ENCODE results near the gene UPK3BL1.
"Not testable (repeated sequence)": the region's sequence is repeated elsewhere in the genome, so short reads cannot be mapped to it uniquely, and the experiment has no call there.

The UPK3BL1 gene

DNA sequence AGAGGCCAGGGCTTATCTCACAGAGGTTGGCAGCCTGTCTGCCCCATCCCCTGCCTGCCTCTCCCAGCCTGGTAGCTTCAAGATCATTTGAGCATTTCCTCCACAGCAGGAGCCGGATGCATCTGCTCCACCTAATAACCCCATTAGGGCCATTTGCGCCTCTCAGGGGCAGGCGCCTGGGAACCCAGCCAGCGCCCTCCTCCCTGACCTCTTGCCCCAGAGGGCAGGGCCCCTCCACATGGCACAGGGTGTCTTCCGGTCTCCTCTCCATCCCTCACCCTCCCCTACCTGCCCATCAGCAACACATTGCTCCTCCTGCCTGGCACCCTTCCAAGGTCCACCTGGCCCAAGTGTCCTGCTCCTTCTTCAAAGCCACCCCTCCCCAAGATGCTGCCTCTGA lies 7.2 kb downstream of the UPK3BL1 start:
- not testable (repeated sequence) for H3K4me3 ChIP-seq (ENCODE audit: low read depth, low read length); DNase-seq (ENCODE audit: low read depth)

DNA sequence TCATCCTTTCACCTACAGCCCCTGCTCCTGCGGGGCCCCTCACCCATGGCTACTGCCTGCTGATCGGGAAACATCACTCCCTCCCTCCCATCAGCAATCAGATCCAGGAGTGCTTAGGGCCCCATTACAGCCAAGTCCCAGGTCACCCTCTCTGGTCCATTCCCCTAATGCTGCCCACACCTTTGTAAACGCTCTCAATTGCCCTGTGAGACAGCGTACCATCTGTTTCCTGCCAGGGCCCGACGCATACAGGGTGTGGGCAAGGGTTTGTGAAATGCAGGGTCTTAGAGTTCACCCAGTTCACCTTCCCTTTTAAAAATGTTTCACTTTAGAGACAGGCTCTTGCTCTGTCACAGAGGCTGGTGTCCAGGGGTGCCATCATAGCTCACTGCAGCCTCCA lies 8.3 kb downstream of the UPK3BL1 start:
- not testable (repeated sequence) for H3K4me3 ChIP-seq (ENCODE audit: low read depth, low read length); DNase-seq (ENCODE audit: low read depth)

DNA sequence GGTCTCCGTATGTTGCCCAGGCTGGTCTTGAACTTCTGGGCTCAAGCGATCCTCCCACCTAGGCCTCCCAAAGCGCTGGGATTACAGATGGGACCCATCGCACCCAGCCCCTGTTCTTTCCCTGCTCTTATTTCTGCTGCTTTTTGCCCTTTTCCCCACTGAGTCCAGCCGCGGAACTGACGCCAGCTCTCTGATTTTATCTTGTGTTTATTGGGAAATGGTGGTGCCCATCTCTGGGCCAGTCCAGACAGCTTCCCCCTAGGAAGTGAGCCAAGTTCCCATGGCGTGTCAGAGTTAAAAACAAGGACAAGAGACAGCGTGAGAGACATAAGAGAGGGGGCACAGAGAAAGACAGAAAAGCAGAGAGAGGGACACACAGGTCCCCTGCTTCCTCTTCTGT lies 12.0 kb downstream of the UPK3BL1 start:
- not testable (repeated sequence) for DNase-seq (ENCODE audit: low read depth); H3K4me3 ChIP-seq (ENCODE audit: low read depth, low read length)

DNA sequence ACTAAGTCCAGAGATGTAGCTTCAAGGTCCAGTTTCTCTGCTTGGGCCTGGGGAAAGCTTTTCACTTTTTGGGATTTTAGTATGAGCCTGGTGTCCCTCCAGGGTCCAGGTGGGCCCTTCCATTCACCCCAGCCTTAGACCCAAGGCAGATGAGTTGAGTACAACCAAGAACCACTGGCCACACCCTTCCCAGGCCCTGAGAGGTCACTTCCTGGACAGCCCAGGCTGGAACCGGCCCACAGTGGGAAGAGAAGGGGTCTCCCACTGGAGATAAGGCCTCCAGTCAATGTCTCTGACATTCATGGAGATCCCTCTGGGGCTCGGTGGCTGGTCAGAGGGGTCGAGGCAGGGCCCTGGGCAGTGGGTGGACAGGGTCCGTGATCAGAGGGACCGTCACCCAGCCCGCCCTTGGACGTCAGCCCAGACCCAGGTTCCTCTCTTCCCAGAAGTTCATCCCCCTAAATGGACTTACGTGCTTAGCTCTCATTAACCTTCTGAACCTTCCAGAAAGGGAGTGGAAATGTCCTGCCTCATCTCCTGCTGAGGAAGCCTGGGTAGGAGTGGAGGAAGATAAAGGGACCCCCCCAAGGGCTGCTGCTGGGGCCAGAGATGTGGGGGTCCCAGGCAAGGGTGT lies 15.2 kb downstream of the UPK3BL1 start:
- H3K4me3 ChIP-seq (ENCODE audit: low read depth, low read length); DNase-seq (ENCODE audit: low read depth): not testable (repeated sequence)

DNA sequence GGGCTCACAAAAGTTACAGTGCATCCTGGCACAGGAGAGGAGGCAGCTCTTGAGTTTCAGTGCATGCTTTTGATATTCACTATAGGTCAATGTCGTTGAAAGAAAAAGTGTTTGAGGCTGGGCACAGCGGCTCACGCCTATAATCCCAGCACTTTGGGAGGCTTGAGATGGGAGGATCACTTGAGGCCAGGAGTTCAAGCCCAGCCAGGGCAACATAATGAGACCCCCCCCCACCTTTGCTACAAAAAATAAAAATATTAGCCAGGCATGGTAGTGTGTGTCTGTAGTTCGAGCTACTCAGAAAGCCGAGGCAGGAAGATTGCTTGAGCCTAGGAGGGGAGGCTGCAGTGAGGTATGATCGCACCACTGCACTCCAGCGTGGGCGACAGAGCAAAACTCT lies 24.5 kb downstream of the UPK3BL1 start:
- DNase-seq (ENCODE audit: low read depth); H3K4me3 ChIP-seq (ENCODE audit: low read depth, low read length): not testable (repeated sequence)

DNA sequence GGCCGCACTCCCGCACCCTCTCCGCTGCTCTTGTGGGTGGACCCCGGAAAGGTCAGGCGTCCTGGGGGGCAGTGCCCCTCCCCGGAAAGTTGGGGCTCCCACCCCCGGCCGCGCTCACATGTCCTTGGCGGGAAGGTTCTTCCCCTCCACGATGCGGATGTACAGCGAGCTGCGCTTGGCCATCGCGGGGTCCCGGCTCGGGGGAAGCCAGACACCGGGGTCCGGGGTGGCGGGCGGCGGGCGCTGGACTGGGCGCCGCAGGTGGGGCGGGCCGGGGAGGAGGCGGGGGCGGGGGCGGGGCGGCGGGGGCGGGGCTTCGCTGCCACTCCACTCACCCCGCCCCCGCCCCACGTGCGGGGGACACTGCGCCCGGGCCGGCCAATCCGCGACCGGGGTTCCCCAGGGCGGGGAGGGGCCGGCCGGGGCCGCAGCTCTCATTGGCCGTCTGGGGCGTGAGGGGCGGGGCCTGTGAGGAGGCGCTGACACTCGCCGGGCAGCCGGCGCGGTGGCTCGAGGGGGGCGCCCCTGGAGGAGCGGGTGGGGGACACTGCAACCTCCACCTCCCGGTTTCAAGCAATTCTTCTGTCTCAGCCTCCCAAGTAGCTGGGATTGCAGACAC lies 26.0 kb downstream of the UPK3BL1 start, which contains the start of gene RASA4:
Gene RASA4, minus strand, starts transcription at position 250 of the 619 bp plus-strand sequence. Its CDS starts 67 bp downstream, at position 183.
- peak within 1 kb of the TSS; percentile 48 for H3K4me3 ChIP-seq (ENCODE audit: low read depth, low read length)
- peak; percentile 25 for DNase-seq (ENCODE audit: low read depth)

DNA sequence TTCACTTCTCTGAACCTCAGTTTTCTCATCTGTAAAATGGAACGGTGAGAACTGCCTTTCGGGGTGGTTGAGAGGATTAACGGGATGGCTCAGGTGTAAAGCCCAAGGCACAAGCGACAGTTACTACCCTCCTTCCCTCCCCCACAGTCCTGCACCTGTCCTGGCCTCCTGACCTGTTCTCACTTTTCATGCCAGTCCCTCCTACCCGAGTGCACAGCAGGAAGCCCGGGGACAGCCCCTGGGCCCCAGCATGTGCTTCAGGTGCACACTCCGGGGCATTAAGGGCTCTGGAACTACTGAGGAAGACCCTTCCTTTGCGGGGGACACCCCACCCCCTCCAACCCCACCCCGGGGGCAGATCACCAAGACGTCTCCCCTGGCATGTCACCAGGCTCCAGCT lies 26.7 kb downstream of the UPK3BL1 start:
- H3K4me3 ChIP-seq (ENCODE audit: low read depth, low read length); DNase-seq (ENCODE audit: low read depth): not testable (repeated sequence)

DNA sequence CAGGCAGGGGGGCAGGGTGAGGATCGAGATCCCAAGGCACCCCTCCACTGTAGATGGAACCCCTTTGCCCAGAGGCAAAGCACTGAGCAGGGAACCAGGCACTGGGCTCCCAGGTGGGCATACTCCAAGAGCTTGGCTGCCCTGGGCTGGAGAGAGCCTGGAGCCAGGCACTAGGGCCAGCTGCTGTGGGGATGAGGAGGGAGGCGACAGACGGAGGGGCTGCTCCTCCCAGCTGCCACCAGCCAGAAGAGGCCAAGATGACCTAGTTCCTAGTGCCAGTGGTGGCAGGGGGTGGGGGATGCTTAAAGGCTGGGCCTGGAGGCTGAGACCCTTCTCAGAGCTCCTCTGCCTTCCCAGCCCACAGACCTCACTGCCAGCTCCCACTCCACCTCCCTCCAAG lies 27.7 kb downstream of the UPK3BL1 start:
- not testable (repeated sequence) for DNase-seq (ENCODE audit: low read depth); H3K4me3 ChIP-seq (ENCODE audit: low read depth, low read length)

DNA sequence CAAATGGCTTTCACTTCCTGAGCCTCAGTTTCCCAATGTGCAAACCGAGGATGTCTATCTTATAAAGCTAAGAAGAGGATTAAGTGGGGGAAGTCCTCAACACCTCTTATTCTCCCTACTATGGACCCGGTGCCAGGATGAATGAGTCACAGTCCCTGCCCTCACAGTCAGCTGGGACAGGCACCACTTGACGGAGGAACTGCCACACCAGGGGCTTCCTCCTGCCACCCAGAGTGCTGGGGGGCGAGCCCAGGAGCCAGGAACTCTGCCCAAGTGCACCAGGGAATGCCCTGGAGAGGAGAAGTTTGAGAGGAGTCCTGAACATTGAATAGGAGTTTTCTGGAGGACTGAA lies 28.3 kb downstream of the UPK3BL1 start:
- DNase-seq (ENCODE audit: low read depth); H3K4me3 ChIP-seq (ENCODE audit: low read depth, low read length): not testable (repeated sequence)

DNA sequence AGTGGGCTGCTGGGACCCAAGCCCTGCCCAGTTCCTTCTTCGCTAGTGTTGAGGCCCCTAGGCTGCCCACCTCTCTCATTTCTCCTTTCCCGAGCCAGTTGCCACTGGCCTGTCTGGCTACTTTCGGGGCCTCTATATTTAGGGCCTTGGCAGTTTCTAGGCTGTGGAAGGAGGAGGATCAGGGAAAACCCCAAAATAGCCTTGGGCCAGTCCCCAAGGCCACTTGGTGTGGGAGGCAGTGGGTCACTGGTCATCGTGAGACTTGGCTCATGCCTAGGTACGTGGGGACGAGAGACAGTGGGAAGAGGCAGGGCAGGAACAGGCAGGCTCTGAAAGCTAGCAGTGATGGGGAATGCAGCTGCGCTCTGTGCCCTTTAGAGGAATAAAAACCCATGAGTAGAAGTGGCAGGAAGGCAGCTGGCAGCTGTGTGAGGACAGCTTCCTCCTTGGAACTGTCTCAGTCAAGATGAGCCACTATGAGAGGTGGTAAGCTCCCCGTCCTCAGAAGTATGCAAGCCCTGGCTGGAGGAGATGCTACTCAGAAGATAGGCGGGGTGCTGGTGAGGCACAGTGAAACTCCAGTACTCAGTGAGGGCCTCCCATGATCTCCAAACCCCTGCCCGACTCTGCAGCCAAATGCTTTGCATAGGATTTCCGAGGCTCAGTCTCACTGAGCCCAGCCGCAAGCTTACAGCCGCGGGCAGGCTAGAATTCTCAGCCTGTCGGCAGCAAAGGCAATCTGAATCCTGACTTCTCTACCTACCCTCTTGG lies 28.8 kb downstream of the UPK3BL1 start:
- DNase-seq (ENCODE audit: low read depth); H3K4me3 ChIP-seq (ENCODE audit: low read depth, low read length): not testable (repeated sequence)

DNA sequence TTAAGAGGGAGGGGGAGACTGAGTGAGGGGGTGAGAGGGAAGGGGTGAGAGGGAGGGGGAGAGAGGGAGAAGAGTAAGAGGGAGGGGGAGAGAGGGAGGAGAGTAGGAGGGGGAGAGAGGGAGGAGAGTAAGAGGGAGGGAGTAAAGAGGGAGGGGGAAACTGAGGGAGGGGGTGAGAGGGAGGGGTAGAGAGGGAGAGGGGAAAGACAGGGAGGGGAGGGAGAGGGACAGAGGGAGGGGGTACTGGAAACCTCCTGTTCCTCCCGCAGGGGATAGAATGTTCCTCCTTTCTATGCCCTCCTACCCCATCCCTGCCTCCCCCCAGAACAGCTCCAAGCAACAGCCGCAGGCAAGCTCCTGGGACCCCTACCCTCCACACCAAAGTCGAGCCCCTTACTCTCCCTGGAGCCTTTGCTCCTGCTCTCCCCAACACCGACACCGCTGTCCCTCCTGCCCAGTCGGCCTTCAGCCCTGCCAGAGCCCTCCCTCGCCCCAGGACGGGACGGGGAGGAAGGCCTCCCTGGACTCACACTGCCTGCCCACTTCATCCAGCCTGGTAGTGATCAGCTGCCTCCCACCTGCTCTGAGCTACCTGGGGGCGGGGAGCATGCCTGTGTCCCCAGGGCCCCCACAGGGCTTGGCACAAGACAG lies 30.8 kb downstream of the UPK3BL1 start:
- peak overlapping the region; percentile 39 for H3K4me3 ChIP-seq (ENCODE audit: low read depth, low read length)
- DNase-seq (ENCODE audit: low read depth) = peak; percentile 3

DNA sequence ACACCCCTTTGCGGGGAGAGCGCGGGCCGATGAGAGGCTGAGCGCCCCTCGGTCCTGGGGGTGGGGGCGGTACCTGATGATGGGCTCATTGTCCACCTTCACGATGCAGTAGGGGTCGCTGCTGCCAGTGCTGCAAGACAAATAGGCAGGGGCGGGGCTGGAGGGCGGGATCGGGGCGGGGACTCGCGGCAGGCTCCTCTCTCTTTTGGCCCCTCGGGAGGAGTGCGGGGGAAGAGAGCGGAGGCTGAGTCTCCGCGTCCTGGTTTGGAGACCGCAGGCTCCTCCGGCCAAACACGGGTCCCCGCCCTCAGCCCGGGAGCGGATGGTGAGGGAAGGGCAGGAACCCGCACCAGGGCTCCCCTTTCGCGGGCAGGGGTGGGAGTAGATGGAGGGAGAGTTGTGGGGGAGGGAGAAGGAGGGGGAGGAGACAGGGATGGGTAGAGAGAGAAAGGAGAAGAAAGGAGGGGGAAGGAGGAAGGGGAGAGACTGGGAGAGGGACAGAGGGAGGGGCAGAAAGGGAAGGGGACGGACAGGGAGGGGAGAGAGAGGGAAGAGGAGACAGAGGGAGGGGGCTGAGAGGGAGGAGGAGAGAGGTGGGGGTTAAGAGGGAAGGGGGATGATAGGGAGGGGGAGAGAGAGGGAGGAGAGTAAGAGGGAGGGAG lies 31.4 kb downstream of the UPK3BL1 start:
- DNase-seq (ENCODE audit: low read depth) = not testable (repeated sequence)

DNA sequence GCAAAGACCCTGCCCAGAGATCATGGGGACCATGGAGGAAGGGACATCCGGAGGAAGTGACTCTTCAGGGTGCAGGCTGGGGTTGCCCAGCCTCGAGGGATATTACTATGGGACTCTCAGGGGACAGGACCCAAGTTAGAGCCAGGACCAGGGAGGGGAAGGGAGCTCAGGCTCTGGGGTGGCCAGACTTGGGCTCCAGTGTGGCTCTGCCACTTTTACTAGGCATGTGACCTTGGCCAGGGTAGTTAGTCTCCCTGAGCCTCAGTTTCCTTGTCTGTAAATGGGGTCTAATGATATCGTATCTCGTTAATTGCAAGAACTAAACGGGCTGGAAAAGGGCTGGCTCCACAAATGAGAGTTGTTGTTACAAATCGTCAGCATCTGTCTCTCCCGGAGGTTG lies 32.1 kb downstream of the UPK3BL1 start:
- not testable (repeated sequence) for H3K4me3 ChIP-seq (ENCODE audit: low read depth, low read length); DNase-seq (ENCODE audit: low read depth)

More for the DNA sequence above, 31.4 kb downstream of the UPK3BL1 start:
- H3K4me3 ChIP-seq (ENCODE audit: low read depth, low read length) = not testable (repeated sequence)

DNA sequence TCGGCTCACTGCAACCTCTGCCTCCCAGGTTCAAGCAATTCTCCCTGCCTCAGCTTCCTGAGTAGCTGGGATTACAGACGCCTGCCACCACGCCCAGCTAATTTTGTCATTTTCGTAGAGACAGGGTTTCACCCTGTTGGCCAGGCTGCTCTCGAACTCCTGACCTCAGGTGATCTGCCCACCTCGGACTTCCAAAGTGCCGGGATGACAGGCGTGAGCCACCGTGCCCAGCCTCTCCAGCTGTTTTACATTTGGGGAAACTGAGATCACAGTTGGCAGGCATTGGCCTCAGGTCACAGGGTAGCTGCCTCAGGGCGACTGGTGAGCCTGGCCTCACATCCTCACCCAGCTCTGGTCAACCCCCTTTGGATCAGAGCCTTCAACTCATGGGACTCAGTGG lies 32.9 kb downstream of the UPK3BL1 start:
- H3K4me3 ChIP-seq (ENCODE audit: low read depth, low read length); DNase-seq (ENCODE audit: low read depth): not testable (repeated sequence)

DNA sequence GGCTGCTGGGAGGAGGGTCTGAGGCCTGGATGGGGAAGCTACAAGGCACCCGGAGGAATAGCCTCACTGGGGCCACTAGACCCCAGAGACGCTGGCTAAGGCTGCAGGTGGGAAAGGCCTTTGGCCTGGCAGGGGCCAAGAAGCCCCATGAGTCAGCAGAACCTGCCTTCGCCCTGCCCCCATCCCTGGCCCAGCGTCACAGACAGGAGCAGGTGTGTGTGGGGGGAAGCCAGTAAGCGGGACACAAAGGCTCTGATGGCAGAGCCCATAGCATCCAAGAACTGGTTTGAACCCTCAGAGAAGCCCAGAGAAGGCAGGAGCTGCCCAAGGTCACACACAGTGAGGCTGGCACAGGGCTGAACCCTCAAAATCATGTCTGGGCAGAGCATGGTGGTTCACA lies 35.7 kb downstream of the UPK3BL1 start:
- H3K4me3 ChIP-seq (ENCODE audit: low read depth, low read length); DNase-seq (ENCODE audit: low read depth): not testable (repeated sequence)

DNA sequence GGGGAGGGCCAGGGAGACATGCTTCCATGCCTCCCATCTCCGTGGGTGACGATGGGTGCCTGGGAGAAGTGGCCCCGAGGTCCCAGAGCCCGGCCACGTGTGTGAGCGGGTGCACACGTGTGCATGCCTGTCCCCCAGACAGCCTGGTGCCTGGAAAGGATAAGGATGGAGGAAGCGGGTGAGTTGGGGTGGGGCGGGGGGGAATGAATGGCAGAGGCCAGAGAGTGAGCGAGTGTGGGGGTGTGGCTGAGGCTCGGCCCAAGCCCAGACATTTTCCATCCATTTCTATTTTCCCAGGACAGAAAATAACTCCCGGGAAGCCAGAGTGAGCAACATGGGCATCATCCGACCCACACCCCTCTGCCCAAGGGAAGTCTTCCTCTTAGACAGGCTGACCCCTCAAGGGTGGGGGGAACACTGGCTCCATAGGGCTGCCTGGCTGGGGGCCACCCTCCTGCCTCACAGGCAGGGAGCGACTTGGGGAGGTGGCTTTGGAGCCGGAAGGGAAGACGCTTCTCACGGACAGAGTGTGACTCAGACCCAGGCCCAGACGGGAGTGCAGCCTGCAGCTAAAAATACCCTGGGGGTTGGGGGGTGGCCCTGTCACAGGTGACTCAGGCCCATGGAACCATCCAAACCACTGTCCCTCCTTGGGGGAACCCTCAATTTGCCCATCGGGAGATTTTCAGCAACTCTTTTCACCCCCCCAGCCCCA lies 38.0 kb downstream of the UPK3BL1 start:
- H3K4me3 ChIP-seq (ENCODE audit: low read depth, low read length); DNase-seq (ENCODE audit: low read depth): not testable (repeated sequence)

DNA sequence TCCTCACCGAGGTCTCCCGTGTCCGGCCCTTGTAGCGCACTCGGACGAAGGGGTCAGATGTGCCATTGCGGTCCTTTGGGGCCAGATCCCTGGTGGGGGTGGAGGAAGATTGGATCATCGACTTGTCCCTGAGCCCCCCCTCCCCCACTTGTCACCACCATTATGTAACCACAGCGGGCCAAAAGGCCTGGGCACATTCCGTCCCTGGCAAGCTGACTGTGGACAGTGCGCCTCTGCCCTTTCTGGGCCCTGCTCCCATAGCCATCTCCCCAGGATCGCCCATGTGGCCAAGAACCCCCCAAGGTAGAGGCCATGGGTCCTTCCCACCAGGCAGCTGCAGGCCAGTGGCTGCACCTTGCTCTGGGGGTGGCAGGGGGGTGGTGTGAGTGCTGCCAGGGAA lies 40.3 kb downstream of the UPK3BL1 start:
- not testable (repeated sequence) for DNase-seq (ENCODE audit: low read depth)

DNA sequence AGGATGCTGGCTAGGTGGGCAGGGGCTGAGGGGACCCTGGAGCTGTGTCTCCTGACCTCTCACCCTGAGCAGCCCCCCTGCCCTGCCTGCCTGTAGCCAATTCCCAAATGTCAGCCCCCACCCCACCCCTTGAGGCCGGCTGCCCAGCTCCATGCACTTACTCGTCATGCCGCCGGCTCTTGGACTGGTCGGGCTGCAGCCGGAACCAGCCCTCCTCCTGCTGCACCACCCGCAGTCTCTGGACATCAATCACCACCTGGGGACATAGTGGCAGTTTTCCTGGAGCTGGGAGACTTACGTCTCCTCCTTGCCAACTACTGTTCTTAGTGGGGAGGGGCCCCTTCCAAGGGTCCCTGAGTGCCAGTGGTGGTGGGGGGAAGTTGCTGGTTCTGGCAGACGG lies 42.9 kb downstream of the UPK3BL1 start:
- H3K4me3 ChIP-seq (ENCODE audit: low read depth, low read length); DNase-seq (ENCODE audit: low read depth): not testable (repeated sequence)

More for the DNA sequence above, 40.3 kb downstream of the UPK3BL1 start:
- H3K4me3 ChIP-seq (ENCODE audit: low read depth, low read length) = not testable (repeated sequence)
